OCI-LY7 (cell line): ENCODE results near the gene PODXL2. TPM values are rescaled to one million over a fixed set of nuclear protein-coding genes. Genes with fewer than 3 reads are reported as not detected.

Experiments
- BruUV-seq: library from RNA; stranded (reverse); fragments of 400-500 nt; replicated peaks from 2 replicates; lab custom pipeline; 2021; lab: Mats Ljungman, UMichigan
- CTCF ChIA-PET: fragments of 300-600 bp; sonication (Branson Sonifier 250); formaldehyde crosslinking; loops from one replicate; lab custom pipeline; 2022; ENCODE audit warnings: antibody characterized with exemption; ENCODE audit not compliant: unreplicated experiment; lab: Charles Lee
- POLR2A ChIA-PET: fragments of 300-600 bp; sonication (Branson Sonifier 250); formaldehyde crosslinking; loops from one replicate; lab custom pipeline; 2022; ENCODE audit warnings: antibody characterized with exemption; lab: Charles Lee
- DNase-seq: peaks from one replicate; pipeline ENCODE4 v3.0.0-alpha.2; 2015; ENCODE audit warnings: low spot score
- H2AFZ ChIP-seq: fragments of 200-600 bp; sonication (generic), shearing (Covaris generic); 2 replicates; pipeline ENCODE4 v1.6.1; 2014; ENCODE audit warnings: mild to moderate bottlenecking, antibody characterized with exemption, low read length, moderate library complexity
- H3K27ac ChIP-seq: fragments of 200-600 bp; sonication (generic); 2 replicates; pipeline ENCODE4 v1.5.1; 2014; ENCODE audit warnings: mixed run types, low read depth, mild to moderate bottlenecking, moderate library complexity, low read length, inconsistent platforms; ENCODE audit not compliant: poor library complexity, severe bottlenecking
- H3K36me3 ChIP-seq: fragments of 200-600 bp; sonication (generic); 2 replicates; pipeline ENCODE4 v1.6.1; 2014; ENCODE audit warnings: mild to moderate bottlenecking, antibody characterized with exemption, low read length, moderate library complexity, mixed read lengths; ENCODE audit not compliant: insufficient read depth
- H3K4me1 ChIP-seq: fragments of 200-600 bp; sonication (generic); 2 replicates; pipeline ENCODE4 v1.5.1; 2014; ENCODE audit warnings: mild to moderate bottlenecking, low read length; ENCODE audit not compliant: insufficient read depth, poor library complexity, severe bottlenecking
- H3K4me2 ChIP-seq: fragments of 200-600 bp; sonication (generic); 2 replicates; pipeline ENCODE4 v1.6.1; 2014; ENCODE audit warnings: mild to moderate bottlenecking, low read length
- H3K4me3 ChIP-seq: fragments of 200-600 bp; sonication (generic); 2 replicates; pipeline ENCODE4 v1.5.1; 2014; ENCODE audit warnings: mild to moderate bottlenecking, low read depth, low read length; ENCODE audit not compliant: poor library complexity, severe bottlenecking
- H3K79me2 ChIP-seq: fragments of 200-600 bp; sonication (generic); 2 replicates; pipeline ENCODE4 v1.6.1; 2016; ENCODE audit warnings: low read depth, mild to moderate bottlenecking, low read length, moderate library complexity, mixed read lengths; ENCODE audit not compliant: insufficient read depth
- H3K9me2 ChIP-seq: fragments of 200-600 bp; sonication (generic); 2 replicates; pipeline ENCODE4 v1.6.1; 2016; ENCODE audit warnings: mild to moderate bottlenecking, low read length, mixed read lengths; ENCODE audit not compliant: insufficient read depth
- H3K9me3 ChIP-seq: fragments of 200-600 bp; sonication (generic); 2 replicates; pipeline ENCODE4 v1.6.1; 2014; ENCODE audit warnings: mild to moderate bottlenecking, mixed run types, low read length, mixed read lengths
- H4K20me1 ChIP-seq: fragments of 200-600 bp; sonication (generic); 2 replicates; pipeline ENCODE4 v1.6.1; 2014; ENCODE audit warnings: mild to moderate bottlenecking, antibody characterized with exemption, low read length, moderate library complexity, mixed read lengths; ENCODE audit not compliant: insufficient read depth
- EZH2phosphoT487 ChIP-seq: fragments of 200-600 bp; sonication (generic); IDR thresholded peaks from 2 replicates; pipeline ENCODE4 v1.6.1; 2018; ENCODE audit warnings: low read depth, borderline replicate concordance, mild to moderate bottlenecking, mixed run types, antibody characterized with exemption, low read length, moderate library complexity, mixed read lengths
- intact Hi-C: fragments of 100-400 bp; cut with micrococcal nuclease; formaldehyde crosslinking; loops from one replicate; pipeline ENCODE4 v1.10.0; 2022; ENCODE audit not compliant: unreplicated experiment
- total RNA-seq, 2 experiments: library from RNA; depleted of rRNA in 1 of 2; stranded (reverse); fragments of >200 nt in 1 of 2; shearing (Covaris generic) in 1 of 2; gene quantifications; 2 replicates each; pipeline ENCODE4 v1.2.3, GENCODE V29; 2014 to 2022
- TF ChIP-seq, protein P1 (sequence below): fragments of 200-600 bp; sonication (generic); conservative IDR thresholded peaks from 2 replicates; pipeline ENCODE4 v1.5.1; 2014; ENCODE audit warnings: mild to moderate bottlenecking, antibody characterized with exemption, low read length, moderate library complexity, mixed read lengths

The PODXL2 gene
- total RNA-seq, 2 experiments from 2014 or later = 16.1 to 29.4 TPM

DNA sequence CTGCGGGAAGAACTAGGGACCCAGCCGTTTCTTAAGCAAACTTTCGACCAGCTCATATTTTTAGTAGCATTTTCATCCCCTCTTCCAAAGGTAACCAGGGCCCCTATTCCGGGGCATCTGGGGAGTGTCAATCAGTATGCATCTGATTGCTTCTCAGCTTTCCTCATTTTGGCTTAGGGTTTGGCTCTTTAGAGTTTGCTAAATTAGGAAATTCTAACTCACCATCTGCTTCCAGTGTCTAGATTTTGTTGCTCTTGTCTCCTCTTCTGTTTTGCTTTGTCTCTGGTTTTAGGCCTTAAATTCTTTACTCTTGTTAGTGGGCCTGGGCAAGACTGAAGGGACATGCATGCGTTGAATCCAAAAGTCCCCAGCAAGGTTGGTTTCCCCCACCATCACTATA lies 34.2 kb downstream of the PODXL2 start:
- H3K4me1 ChIP-seq = no peaks in the 10 kb centered on the region
- no peaks in the 10 kb centered on the region for H3K9me2 ChIP-seq
- DNase-seq = no peak
- no peak overlapping the region for H3K4me2 ChIP-seq
- no peak overlapping the region for H3K27ac ChIP-seq
- no peak overlapping the region for H3K4me3 ChIP-seq
- no peaks in the 10 kb centered on the region for H4K20me1 ChIP-seq
- BruUV-seq = no TSS peak
- ChIA-PET CTCF (no interaction called here), POLR2A (no interaction called here)
- intact Hi-C loops = no loop called here
- TF ChIP-seq EZH2phosphoT487 = no peak
- TF ChIP-seq, protein P1, sequence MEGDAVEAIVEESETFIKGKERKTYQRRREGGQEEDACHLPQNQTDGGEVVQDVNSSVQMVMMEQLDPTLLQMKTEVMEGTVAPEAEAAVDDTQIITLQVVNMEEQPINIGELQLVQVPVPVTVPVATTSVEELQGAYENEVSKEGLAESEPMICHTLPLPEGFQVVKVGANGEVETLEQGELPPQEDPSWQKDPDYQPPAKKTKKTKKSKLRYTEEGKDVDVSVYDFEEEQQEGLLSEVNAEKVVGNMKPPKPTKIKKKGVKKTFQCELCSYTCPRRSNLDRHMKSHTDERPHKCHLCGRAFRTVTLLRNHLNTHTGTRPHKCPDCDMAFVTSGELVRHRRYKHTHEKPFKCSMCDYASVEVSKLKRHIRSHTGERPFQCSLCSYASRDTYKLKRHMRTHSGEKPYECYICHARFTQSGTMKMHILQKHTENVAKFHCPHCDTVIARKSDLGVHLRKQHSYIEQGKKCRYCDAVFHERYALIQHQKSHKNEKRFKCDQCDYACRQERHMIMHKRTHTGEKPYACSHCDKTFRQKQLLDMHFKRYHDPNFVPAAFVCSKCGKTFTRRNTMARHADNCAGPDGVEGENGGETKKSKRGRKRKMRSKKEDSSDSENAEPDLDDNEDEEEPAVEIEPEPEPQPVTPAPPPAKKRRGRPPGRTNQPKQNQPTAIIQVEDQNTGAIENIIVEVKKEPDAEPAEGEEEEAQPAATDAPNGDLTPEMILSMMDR = no peak
- no peaks in the 10 kb centered on the region for H3K9me3 ChIP-seq
- H2AFZ ChIP-seq = no peak overlapping the region
- H3K36me3 ChIP-seq = peaks cover 18% of the 10 kb centered on the region; the same call in 1 of the 2 replicates
- H3K79me2 ChIP-seq = no peaks in the 10 kb centered on the region

GRCh38 chr3:127665165-127665564 lies 36.2 kb downstream of the PODXL2 start:
- Histone ChIP-seq H3K9me2 (no peaks in the 10 kb centered on the region), H3K4me1 (no peaks in the 10 kb centered on the region), H4K20me1 (no peaks in the 10 kb centered on the region), H3K36me3 (peaks cover 18% of the 10 kb centered on the region; the same call in 1 of the 2 replicates), H3K9me3 (no peaks in the 10 kb centered on the region), H3K4me2 (no peak overlapping the region), H3K4me3 (no peak overlapping the region), H2AFZ (no peak overlapping the region), H3K27ac (no peak overlapping the region), H3K79me2 (no peaks in the 10 kb centered on the region)
- TF ChIP-seq, protein P1 = no peak
- BruUV-seq = no TSS peak
- CTCF ChIA-PET = no interaction called here
- POLR2A ChIA-PET = interaction anchor here (0.7 kb wide), 1 partner anchor 14 kb away, joined by 4 read pairs; no protein-coding TSS in a partner anchor
- no peak for DNase-seq
- intact Hi-C loops = no loop called here

- no peak for TF ChIP-seq EZH2phosphoT487
- TF ChIP-seq, protein P1 = no peak
- DNase-seq = no peak
- H3K4me1 ChIP-seq = no peaks in the 10 kb centered on the region
- no peaks in the 10 kb centered on the region for H3K79me2 ChIP-seq
- peaks cover 18% of the 10 kb centered on the region; the same call in 1 of the 2 replicates for H3K36me3 ChIP-seq
- no peaks in the 10 kb centered on the region for H3K9me2 ChIP-seq
- no peak overlapping the region for H3K4me3 ChIP-seq
- ChIA-PET POLR2A (interaction anchor here (0.7 kb wide), 1 partner anchor 14 kb away, joined by 4 read pairs; no protein-coding TSS in a partner anchor), CTCF (no interaction called here)
- BruUV-seq = no TSS peak
- H3K9me3 ChIP-seq = no peaks in the 10 kb centered on the region
- H3K27ac ChIP-seq = no peak overlapping the region
- H2AFZ ChIP-seq = no peak overlapping the region
- intact Hi-C loops = no loop called here
- H4K20me1 ChIP-seq = no peaks in the 10 kb centered on the region
- H3K4me2 ChIP-seq = no peak overlapping the region
Measured at GRCh38 chr3:127665586-127665985, 36.6 kb downstream of the PODXL2 start.
